ENCODE results near the gene GSG1L.
A peak's percentile ranks its signal among the peaks of the same experiment; 100 is the strongest.

Gene GSG1L

DNA sequence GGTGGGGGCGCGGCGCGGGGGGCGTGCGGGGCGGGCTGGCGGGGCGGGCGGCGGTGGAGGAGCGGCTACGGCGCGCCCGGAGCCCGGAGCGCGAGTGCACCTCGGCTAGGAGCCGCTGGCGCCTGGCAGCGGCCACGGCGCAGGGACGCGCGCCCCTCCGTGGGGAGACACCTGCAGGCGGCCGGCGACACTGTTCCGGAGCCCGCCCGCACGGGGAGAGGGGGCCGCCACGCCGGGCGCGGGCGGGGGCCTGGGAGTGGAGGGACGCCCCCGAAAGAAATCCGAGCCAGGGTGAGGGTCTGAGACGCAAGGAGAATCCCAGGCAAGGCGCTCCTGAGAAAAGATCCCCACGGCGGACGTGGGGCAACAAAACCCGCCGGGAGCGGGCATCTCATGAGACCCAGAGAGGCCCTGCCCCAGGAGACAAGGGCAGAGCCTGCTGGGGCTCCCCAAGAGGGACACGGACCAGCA is at the start of gene GSG1L:
GSG1L (minus strand) TSS at position 124 of the 471 bp plus-strand sequence. CDS start 290 bp downstream, outside the sequence.
- peak; percentile 63 for DNase-seq (ENCODE audit: low spot score)

DNA sequence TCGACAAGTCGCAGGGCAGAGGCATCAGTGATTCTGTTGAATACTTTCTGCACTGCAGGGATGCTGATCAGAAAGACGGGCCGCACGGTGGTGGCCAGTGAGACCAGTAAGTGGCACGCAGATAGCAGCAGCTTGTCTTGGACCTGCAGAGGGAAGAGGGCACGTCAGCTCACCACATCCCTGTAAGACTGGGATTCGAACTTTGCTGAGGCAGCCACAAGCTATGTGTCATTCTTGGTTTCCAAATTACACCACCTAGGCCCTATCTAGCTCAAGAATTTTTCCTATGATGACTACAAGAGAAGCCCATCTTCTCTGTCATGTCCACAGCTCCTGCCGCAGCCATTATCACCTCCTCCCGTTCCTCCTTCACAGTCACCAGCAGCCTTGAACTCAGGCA is 49.4 kb upstream of the GSG1L start:
- no peak for DNase-seq (ENCODE audit: low spot score)

DNA sequence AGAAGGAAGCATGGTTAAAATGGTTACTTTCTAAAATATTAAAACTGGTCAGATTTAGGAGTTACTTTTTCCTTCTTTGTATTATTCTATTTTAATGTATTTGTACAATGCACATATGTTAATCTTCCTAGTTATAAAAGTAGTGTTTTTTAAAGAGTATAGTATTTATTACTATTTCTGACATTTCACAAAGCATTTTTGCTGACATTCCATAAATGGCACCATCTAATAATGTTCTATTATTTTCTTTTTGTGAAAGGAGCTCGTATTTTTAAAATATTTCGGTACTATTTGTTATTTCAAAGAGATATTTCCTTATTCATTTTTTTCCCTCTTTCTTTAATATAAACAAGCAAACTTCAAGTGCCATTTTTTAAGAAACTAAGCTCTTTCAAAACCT is 47.5 kb upstream of the GSG1L start:
- no peak for DNase-seq (ENCODE audit: low spot score)

DNA sequence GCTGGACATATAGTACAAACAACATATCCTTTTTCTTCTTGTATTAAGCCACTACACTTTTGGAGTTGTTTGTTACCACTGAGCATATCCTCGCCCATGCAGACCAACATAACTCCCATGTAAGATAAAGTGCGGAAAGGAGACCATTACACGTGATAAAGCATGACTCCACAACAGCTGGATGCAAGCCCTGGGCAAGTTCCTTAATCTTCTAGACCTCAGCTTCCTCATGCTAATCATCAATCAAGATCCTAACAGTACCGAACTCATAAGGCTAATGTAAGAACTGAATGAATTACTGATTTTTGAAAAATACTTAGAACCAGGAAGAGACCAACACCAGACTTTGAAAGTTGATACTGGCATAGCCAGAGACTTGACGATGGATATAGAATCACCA is 47.0 kb upstream of the GSG1L start:
- no peak for DNase-seq (ENCODE audit: low spot score)

DNA sequence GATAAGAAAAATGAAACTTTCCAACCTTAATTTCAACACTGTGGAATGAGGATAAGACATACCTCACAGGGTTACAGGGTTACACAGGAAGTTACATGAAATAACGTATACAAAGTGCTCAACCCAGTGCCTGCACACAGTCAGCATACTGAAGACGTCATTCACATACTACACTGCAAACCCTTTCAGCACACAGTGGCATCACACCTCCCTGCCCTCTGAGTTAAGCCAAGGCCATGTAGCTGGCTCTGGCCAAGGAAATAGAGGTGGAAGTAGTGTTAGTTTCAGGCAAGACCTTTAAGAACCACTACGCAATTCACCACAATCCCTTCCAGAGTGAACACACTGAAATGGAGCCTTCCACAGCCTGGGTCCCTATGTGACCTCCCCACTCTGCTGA is 46.6 kb upstream of the GSG1L start:
- DNase-seq (ENCODE audit: low spot score) = no peak

DNA sequence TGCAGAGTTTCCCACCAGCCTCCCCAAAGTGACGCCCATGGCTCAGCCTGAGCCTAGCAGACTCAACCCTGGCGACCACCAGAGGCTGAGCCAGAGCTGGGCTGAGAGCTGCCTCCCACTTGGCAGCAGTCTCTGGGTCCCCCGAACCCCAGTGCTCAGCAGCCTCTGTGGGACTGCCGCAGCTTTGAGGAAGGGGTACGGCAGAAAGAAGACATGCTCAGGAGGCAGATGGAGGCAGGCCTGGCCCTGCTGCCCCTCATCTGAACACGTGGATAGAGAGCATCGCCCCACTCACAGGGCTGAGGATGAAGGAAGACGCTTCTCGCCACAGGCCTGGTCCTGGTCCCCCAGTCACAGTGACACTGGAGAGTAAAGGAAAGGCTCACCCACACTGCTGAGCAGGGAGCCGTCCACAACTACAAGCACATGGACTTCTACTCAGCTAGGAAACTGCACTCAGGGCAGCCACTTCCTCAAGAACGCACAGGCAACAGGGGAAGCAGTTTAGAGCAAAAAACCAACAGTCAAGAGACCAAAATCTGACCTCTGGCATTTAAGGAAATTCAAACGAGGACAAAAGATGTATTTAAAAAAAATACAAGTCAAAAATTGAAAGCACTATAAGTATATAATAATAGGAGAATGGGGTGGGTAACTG is 45.2 kb upstream of the GSG1L start:
- no peak for DNase-seq (ENCODE audit: low spot score)

DNA sequence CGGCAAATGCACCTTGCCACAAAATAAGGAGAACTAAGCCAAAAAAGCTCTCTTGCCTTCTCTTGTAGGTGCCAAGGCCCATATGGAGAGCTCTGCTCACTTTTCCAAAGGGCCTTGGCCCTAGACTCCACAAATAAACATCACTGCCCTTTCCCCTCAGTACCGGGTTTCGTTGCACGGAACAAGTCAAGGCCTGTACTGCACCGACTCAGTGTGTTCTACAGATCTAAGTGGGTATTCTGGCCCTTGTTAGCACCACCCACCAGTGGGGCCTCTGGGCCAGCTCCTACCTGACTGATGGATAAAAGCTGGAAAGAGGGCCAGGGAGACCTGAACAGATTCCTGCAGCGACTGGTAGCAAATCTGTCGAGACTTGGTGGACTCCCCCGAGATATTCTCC is 43.7 kb upstream of the GSG1L start:
- no peak for DNase-seq (ENCODE audit: low spot score)

DNA sequence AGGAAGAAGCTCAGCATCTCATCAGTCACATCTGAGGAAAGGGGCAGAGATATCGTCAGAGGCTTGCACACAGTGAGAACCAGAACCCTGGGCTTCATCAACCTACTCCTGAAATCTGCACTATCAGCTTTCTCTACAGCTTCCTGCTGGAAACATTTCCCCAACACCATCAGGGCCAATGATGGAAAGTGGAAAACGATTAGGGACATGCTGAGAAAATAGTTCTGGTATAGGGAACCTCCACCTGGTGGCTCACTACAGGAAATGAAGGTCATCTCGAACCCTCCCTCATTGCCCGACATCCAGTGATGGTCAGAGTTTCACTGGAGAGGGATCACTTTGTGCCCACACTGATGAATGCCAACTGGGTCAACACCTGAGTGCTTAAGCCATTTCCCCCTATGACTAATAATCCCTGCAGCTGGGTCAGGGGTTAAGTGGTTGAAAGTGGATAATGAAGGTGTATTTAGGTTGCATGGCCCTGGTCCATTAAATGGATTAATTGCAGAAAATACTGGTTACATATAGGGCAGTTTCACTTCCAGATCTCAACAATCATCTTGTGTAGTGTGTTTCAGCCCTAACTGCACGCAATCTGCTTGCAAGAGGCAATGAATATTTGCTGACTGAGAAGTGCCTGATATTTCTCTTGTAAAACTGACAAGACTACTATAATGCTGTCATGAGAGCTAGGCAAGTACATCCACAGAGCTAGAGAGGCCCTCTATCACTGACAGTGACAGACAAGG is 43.1 kb upstream of the GSG1L start:
- DNase-seq (ENCODE audit: low spot score) = no peak

DNA sequence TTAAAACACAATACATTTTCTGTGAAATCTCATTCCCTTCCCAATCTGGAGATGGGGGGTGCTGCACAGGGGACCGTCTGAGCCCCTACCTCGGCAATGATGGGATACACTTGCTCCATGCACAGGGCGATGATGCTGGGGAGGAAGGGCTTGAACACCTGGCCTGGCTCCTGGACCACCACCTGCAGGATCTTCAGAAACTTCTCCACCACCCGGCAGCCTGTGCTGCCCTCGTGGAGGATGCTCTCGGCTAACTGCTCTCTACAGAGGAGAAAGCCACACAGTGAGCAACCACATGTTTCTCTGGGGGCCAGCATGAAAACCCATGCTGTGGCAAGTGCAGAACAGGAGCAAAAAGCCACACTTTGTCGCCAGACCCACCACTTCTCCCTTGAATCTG is 42.4 kb upstream of the GSG1L start:
- no peak for DNase-seq (ENCODE audit: low spot score)

DNA sequence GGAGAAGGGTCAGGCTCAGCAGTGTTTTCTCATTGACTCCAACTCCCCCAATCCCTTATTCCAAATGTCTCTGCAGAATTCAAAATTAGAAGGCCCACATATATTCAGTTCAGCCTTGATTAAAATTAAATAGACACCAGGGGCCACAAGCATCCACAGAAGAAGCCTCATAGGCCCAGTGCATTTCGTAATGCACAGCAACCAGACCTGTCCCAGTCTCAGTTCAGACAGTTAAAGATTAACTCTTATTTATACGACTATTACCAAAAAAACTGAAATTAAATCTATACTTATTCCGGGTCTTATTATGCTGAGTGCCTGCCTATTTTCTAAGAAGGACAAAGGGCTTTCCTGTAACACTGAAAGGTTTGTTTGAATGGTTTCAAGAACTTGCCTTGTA is 41.8 kb upstream of the GSG1L start:
- DNase-seq (ENCODE audit: low spot score) = no peak

DNA sequence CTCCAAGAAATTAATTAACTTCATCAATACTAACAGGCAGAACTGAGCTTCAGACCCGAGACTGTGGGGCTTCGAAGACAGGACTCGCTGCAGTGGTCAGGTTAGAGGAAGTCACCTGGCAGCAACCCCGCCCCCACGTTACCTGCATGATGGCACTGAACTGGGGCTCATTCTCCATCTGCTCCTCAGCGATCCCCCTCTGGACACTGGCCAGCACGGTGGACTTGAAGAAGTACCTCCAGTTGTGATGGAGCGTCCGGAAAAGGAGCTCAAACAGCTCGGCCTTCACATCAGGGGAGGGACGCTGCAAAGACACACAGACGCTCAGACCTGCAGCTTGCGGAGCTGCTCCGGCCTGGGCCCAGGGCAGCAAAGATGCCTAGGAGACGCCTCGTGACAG is 40.9 kb upstream of the GSG1L start:
- DNase-seq (ENCODE audit: low spot score) = no peak

DNA sequence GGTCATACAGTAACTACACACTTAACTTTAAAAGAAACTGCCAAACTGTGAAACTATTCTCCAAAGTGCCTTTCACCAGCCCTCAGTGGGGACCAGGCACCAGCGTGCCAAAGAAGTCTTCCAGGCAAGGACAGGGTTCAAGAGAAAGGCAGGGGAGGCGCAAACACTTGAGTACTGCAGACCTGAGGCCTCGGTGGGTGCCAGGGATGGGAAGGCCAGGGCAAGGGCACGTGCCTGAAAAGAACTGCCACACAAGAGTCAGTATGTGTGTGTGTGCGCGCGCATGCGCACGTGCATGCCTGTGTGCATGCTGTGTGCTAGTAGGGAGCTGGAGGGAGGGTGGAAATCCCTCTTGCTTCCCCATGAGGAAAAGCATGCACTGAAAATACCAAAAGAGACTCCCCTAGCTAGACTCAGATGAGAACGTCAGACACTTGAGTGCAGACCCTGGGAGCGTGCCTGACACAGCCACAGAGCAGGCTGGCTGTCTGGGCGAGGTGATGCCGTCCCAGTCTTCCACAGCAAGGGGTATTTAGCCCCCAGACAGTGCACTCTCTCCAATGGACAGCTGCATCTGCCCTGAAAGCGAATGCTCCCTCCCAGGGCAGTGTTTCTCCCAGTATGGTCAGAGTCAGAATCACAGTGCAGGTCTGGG is 40.1 kb upstream of the GSG1L start:
- DNase-seq (ENCODE audit: low spot score) = no peak

DNA sequence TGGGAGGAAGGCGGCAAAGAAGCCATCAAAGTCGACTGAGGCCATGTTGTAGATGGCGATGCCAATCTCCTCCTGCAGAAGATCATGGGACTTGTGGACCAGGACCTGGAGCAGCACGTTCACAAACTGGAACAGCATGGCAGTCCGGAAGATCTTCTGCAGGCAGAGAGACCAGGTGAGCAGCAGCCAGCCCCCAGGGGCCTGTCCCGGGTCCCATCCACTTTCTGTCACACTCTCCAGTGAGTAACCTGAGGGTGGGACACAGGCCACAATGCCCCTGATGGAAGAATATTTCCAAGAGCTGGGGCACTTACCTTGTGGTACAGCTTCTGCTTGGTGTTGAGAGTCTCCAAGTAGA is 38.0 kb upstream of the GSG1L start:
- no peak for DNase-seq (ENCODE audit: low spot score)

DNA sequence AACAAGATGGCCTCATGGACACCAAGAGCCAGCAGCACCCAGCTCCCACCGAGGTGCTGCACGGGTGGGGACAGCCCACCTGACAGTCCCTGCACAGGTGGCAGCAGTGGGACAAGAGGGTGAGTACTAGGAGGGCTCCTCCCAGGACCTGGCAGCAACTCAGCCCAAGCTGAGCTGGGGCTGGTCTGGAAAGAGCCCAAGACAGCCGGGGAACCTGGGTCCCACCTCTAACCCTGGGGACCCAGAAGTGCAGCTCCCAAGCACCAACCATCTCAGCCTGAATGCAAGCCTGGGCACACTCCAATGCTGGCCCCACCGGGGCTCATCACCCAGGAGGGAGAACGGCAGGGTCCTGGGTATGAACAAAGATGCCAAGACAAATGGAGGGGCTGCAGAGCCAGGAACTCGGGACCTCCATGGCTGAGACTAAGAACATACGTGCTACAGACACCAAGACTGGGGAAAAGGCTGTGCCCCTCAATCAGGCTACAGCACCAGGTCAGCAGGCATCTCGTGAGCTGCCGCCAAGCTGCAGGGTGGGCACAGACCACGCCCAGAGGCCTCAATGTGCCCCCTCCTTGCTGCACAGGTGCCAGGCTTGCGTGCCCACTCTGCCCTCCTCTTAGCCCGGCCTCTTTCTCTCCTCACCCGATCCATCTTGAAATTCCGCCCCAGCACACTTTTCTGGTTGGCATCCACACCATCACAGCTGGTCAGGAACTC is 37.5 kb upstream of the GSG1L start:
- DNase-seq (ENCODE audit: low spot score) = no peak

DNA sequence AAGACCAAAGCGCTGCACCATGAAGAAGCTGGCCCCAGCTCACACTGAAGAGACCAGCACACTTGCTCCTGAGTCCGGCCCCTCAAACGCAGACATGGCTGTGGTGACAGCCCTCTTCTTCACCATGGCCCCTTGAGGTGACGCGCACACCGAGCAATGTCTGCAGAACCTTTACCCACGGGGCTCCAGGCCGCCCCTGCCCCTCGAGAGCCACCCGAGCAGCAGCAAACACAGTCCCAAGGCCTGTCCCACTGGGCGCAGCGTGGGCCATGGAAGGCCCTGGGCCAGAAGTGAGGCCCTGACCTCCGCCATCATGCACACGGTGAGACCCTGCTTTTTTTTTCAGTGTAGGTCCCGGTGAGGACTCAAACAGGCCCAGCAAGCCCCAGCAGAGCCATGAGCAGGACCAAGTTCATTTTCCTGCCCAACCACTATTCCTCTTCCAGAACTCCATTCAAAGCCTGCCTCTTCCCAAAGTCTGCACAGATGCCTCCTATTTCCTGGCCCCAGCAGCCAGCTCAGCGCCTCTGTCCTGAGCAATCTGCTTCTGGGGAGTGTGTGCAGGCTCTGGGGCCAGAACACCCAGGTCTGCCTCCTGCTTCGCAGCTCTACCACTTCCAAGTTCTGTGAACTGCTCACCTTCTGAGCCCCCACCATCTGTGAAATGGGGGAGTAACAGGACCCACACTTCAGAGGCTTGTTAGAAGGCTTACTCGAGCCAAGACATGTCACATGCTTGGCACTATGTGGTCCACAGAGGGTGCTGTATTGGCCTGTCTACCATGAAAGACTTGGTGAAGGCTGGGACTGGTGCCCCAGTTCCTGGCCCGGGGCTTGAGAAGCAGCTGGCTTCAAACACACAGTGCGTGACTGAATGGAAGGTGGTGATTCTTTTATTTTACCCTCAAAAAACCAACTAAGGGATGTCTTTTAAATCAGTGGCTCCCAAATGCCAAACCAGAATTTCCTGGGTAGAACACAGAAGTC is 35.7 kb upstream of the GSG1L start:
- no peak for DNase-seq (ENCODE audit: low spot score)

DNA sequence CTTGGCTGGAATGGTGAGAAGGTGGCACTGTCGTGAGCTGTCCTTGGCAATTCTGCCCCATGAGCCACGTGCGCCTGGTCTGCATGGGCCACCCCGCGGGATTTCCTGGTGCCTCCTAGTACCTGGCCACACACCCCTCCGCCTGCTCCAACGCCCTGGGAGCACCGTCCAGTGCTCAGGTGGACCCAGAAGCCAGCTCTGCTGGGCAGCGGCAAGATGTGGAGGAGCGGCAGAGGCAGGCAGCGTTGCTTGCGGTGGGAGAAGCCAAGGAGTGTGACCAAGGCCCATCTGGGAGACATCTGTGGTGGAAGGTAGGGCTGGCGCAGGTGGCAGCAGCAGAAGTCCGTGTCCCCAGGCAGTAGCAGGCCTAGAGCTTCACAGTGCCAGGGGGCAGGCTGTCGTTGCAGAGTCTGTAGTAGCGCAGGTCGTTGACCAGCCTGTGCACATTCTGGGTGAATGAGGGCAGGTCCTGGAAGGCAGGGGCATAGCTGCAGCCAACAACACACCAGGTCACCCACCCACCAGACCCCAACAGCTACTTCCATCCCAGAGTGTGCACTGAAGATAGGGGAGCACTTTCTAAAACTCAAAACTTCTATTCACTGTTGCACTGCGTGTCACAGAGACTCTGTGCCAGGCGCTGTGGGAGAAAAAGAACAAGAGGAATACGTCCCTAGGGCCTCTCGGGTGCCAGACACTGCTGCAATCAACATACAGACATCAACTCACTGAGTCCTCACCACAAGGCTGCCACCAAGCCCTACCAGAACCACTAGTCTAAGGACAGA is 34.9 kb upstream of the GSG1L start:
- no peak for DNase-seq (ENCODE audit: low spot score)

DNA sequence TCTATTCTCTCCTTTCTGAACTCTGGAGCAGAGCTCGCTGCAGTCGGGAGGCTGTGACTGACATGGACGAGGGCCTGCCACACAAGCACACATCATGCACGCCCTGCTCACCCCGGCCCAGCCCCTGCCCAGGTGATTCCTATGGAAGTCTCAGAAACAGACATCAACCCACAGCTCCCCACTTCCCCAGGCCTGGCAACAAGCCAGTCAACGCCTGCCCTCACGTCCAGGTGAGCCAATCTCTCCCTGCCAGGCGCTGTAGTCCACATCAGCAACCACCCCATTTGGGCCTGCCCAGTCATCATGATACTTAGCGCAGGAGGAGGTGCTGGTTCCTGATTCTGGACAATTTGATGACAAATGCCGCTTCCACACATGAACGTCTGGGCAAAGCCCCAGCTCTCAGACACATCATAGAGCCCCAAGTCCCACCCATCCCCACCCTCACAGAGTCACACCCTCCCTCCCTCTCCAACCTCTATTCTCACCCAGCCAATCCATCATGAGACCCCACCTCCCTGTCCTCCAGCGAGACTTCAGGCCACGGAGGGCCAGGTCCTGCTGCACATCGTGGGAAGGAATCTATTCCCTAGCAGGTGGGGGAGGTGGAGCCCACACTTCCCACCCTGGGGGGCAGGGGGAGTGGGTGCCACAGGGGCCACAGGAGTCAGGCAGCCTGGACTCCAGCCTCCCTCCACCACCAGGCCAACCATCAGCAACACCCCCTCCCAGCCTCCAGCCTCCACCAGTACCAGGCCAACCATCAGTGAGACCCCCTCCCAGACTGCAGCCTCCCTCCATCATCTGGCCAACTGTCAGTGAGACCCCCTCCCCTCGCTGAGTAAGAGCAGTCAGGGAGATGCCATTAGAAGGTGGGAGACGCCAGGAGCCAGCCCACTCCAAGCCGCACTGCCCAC is 33.7 kb upstream of the GSG1L start:
- no peak for DNase-seq (ENCODE audit: low spot score)

DNA sequence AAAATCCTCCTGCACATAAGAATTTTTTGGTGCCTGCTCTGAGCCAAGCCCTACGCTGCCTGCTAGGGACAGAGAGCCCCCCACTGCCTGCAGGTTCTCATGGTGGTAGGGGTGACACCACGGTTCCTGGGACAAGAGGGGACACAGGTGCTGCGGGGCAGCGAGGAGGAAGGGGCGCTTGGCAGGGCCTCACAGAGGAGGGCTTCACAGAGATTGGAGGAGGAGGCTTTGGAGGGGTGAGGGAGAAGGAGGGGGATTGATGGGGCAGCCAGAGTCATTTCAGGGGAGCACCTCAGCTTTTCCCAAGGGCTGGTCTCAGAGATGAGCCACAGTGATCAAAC is 29.8 kb upstream of the GSG1L start:
- no peak for DNase-seq (ENCODE audit: low spot score)

DNA sequence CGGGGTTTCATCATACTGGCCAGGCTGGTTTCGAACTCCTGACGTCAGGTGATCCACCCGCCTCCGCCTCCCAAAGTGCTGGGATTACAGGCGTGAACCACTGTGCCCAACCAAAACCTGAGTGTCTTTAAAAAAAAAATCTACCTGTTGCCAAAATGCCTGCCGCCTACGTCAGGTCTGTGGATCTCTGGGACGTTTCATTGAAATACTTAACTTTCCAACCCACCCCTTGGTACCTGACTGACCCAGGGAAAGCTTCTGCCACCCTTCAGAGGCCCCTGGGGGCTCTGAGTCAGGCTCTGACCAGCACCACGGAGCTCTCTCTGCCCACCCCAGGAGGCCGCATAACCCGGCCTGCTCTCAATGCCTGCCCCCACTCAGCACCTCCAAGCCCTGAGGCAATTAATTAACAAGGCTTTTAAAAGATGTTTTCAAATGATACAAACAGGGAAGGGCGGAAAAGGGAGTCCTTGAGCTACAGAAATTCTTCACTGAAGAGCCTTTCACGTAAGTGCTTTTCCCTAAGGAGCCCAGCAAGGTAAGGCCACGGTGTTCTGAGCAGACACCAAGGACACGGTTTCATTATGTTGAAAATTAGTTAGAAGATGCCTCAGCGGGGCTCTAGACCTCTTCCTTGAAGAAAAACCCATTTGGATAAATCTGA is 29.3 kb upstream of the GSG1L start:
- DNase-seq (ENCODE audit: low spot score) = peak; percentile 56
